SU-DHL-6 (cell line): ENCODE results near the gene ACE.

Experiments
- EZH2phosphoT487 ChIP-seq: fragments of 200-600 bp; sonication (generic), shearing (Covaris generic); conservative IDR thresholded peaks from 2 replicates; pipeline ENCODE4 v1.6.1; 2018; ENCODE audit warnings: mild to moderate bottlenecking, antibody characterized with exemption, low read length, moderate library complexity, mixed read lengths
- TF ChIP-seq, protein P1 (sequence below): fragments of 200-600 bp; sonication (generic); IDR thresholded peaks from one replicate; pipeline ENCODE4 v1.5.1; 2017; ENCODE audit warnings: antibody characterized with exemption, mild to moderate bottlenecking, low read length, moderate library complexity; ENCODE audit not compliant: insufficient read depth, poor library complexity, severe bottlenecking

DNA sequence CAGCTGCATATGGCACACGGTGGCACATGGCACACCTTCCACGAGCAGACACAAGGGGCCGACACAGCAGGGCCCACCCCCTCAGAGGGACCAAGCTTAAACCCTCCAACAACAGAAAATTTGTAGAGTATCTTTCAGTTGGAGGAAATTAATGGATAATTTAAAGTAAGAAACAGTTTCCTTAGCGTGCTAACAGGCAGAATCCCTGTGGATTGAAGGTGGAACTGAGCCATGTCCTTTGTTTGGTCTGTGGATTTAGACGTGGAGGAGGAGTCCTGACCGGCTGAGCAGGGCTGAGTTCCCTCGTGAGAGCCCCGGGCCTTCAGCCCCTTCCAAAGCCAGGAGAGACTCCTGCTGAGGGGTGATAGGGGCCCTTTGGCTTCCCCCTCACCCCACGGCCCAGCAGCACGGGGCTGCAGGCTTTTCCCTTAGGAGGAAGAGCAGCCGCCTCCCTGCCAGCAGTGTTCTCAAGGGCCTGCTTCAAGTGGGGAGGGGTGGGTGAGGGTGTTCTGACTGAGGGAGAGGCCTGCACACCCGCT is 29.3 kb upstream of the ACE start:
- no peak for TF ChIP-seq EZH2phosphoT487
- TF ChIP-seq, protein P1, sequence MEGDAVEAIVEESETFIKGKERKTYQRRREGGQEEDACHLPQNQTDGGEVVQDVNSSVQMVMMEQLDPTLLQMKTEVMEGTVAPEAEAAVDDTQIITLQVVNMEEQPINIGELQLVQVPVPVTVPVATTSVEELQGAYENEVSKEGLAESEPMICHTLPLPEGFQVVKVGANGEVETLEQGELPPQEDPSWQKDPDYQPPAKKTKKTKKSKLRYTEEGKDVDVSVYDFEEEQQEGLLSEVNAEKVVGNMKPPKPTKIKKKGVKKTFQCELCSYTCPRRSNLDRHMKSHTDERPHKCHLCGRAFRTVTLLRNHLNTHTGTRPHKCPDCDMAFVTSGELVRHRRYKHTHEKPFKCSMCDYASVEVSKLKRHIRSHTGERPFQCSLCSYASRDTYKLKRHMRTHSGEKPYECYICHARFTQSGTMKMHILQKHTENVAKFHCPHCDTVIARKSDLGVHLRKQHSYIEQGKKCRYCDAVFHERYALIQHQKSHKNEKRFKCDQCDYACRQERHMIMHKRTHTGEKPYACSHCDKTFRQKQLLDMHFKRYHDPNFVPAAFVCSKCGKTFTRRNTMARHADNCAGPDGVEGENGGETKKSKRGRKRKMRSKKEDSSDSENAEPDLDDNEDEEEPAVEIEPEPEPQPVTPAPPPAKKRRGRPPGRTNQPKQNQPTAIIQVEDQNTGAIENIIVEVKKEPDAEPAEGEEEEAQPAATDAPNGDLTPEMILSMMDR = no peak
